GM23338 (cell line): ENCODE data around the gene COX7A1.

ENCODE experiments used
- CTCF ChIP-seq, 2 experiments: fragments of 200-600 bp in 1 of 2; sonication (generic) in 1 of 2; conservative IDR thresholded peaks; 2 replicates each; pipeline versions ENCODE4 v1.5.1 to v1.6.1; 2016 to 2017; ENCODE audit warnings: antibody characterized with exemption in 2 of 2, low read depth in 2 of 2, mild to moderate bottlenecking in 2 of 2, moderate library complexity in 1 of 2
- EZH2 ChIP-seq: fragments of 200-600 bp; sonication (generic); IDR thresholded peaks from one replicate; pipeline ENCODE4 v1.8.0; 2017; ENCODE audit warnings: antibody characterized with exemption, mild to moderate bottlenecking, low read depth; ENCODE audit not compliant: unreplicated experiment
- TF ChIP-seq, protein P1 (sequence below): IDR thresholded peaks from one replicate; pipeline ENCODE4 v1.6.1; 2018; ENCODE audit warnings: antibody characterized with exemption; ENCODE audit not compliant: unreplicated experiment

GRCh38 chr19:36149673-36150406 is 2.4 kb downstream of the COX7A1 start:
- no peak for TF ChIP-seq CTCF (conservative IDR thresholded peaks at IDR 0.05; ENCODE audit: low read depth in 2 of 2)
- TF ChIP-seq EZH2 = no peak
- TF ChIP-seq, protein P1, sequence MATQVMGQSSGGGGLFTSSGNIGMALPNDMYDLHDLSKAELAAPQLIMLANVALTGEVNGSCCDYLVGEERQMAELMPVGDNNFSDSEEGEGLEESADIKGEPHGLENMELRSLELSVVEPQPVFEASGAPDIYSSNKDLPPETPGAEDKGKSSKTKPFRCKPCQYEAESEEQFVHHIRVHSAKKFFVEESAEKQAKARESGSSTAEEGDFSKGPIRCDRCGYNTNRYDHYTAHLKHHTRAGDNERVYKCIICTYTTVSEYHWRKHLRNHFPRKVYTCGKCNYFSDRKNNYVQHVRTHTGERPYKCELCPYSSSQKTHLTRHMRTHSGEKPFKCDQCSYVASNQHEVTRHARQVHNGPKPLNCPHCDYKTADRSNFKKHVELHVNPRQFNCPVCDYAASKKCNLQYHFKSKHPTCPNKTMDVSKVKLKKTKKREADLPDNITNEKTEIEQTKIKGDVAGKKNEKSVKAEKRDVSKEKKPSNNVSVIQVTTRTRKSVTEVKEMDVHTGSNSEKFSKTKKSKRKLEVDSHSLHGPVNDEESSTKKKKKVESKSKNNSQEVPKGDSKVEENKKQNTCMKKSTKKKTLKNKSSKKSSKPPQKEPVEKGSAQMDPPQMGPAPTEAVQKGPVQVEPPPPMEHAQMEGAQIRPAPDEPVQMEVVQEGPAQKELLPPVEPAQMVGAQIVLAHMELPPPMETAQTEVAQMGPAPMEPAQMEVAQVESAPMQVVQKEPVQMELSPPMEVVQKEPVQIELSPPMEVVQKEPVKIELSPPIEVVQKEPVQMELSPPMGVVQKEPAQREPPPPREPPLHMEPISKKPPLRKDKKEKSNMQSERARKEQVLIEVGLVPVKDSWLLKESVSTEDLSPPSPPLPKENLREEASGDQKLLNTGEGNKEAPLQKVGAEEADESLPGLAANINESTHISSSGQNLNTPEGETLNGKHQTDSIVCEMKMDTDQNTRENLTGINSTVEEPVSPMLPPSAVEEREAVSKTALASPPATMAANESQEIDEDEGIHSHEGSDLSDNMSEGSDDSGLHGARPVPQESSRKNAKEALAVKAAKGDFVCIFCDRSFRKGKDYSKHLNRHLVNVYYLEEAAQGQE = no peak
